ENCODE data around the gene PEMT.

DNA sequence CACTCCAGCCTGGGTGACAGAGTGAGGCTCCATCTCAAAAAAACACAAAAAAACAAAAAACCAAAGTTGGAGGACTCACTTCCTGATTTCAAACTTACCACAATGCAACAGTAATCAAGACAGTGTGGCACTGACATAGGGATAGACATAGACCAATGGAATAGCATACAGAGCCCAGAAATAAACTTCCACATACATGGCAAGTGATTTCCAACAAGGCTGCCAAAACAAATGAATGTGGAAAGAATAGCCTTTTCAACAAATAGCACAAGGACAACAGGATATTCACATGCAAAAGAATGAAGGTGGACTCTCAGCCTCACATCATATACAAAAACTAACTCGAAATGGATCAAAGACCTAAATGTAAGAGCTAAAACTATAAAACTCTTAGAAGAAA is 58.5 kb downstream of the PEMT start:
- TF ChIP-seq, protein P1, sequence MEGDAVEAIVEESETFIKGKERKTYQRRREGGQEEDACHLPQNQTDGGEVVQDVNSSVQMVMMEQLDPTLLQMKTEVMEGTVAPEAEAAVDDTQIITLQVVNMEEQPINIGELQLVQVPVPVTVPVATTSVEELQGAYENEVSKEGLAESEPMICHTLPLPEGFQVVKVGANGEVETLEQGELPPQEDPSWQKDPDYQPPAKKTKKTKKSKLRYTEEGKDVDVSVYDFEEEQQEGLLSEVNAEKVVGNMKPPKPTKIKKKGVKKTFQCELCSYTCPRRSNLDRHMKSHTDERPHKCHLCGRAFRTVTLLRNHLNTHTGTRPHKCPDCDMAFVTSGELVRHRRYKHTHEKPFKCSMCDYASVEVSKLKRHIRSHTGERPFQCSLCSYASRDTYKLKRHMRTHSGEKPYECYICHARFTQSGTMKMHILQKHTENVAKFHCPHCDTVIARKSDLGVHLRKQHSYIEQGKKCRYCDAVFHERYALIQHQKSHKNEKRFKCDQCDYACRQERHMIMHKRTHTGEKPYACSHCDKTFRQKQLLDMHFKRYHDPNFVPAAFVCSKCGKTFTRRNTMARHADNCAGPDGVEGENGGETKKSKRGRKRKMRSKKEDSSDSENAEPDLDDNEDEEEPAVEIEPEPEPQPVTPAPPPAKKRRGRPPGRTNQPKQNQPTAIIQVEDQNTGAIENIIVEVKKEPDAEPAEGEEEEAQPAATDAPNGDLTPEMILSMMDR (IDR thresholded peaks at IDR 0.05; ENCODE audit: insufficient read depth, low read length, poor library complexity, severe bottlenecking): no peak
- TF ChIP-seq EZH2phosphoT487 (conservative IDR thresholded peaks at IDR 0.05; ENCODE audit: low read length): no peak

Data from SU-DHL-6 (cell line).